ENCODE data around the gene UGP2. TPM values are rescaled to one million over a fixed set of nuclear protein-coding genes. Genes with fewer than 3 reads are reported as not detected.
A peak's percentile ranks its signal among the peaks of the same experiment; 100 is the strongest.

Gene UGP2
- total and polyA plus RNA-seq, 2 of the 8 experiments (the other 6 are each of a cell fraction or from before 2014, with no cell fraction given) = 278 to 956 TPM

GRCh38 chr2:63850204-63850571, 8.5 kb downstream of the UGP2 start (continued):
- TF ChIP-seq CHD7 (IDR thresholded peaks at IDR 0.05; ENCODE audit: insufficient replicate concordance, low read length) (peak; percentile 7), ATF3 (IDR thresholded peaks at IDR 0.05; ENCODE audit: insufficient read depth, low read depth, low read length) (no peak), PHF8 (conservative IDR thresholded peaks at IDR 0.05; ENCODE audit: low read depth, low read length) (no peak), EGR1 (IDR thresholded peaks at IDR 0.05; ENCODE audit: borderline replicate concordance, low read depth, low read length) (no peak)

Measured in H1 (cell line).